Pancreas (tissue), 10 donors: ENCODE results near the gene TENM3. TPM values are rescaled to one million over a fixed set of nuclear protein-coding genes. Genes with fewer than 3 reads are reported as not detected.

Experiments used
- ATAC-seq, 4 donors: fragments of 200-7000 bp; cut with Tn5 transposase; one replicate each; pipeline versions ENCODE4 v1.8.0 to v1.9.1; 2020; ENCODE audit warnings: mild to moderate bottlenecking in 4 of 4, moderate library complexity in 4 of 4
- DNase-seq, 6 donors: peaks; one replicate each; pipeline ENCODE4 v3.0.0-alpha.2; 2020
- FAIRE-seq: peaks from 2 replicates; lab custom pipeline; 2012; peaks lifted over from hg19 to GRCh38; lab: Jason Lieb, UNC
- H3K27ac ChIP-seq, 4 donors: fragments of 200-600 bp; sonication (generic); 1 replicate in 3 of 4; 2 replicates in 1 of 4; pipeline versions ENCODE4 v1.5.0 to v1.8.0; 2020
- H3K27me3 ChIP-seq, 4 donors: fragments of 200-600 bp; one replicate each; pipeline ENCODE4 v1.8.0; 2021
- H3K36me3 ChIP-seq, 3 donors: fragments of 200-600 bp; sonication (generic) in 1 of 3; one replicate each; pipeline versions ENCODE4 v1.5.0 to v1.8.0; 2020 to 2021
- H3K4me1 ChIP-seq, 3 donors: fragments of 200-600 bp; one replicate each; pipeline ENCODE4 v1.8.0; 2021
- H3K4me3 ChIP-seq, 4 donors: fragments of 200-600 bp; sonication (generic) in 2 of 4; one replicate each; pipeline versions ENCODE4 v1.5.0 to v1.8.0; 2020 to 2021
- H3K9me3 ChIP-seq, 4 donors: fragments of 200-600 bp; one replicate each; pipeline ENCODE4 v1.8.0; 2021
- CTCF ChIP-seq, 4 donors: fragments of 200-600 bp; sonication (generic) in 3 of 4; IDR thresholded peaks; one replicate each; pipeline versions ENCODE4 v1.5.0 to v1.8.0; 2021; ENCODE audit warnings: antibody characterized with exemption in 4 of 4
- WGBS, 2 donors: extraction: QIAGEN DNeasy Blood & Tissue Kit; methylation state at CpG; one replicate each; pipeline ENCODE4 v1.1.7; 2013; 5-methylcytosine and 5-hydroxymethylcytosine counted together
- intact Hi-C, 3 donors: fragments of 100-400 bp; cut with DNase I; formaldehyde crosslinking; loops; one replicate each; pipeline versions ENCODE4 v1.11.1 to v1.14.2; 2022
- polyA plus RNA-seq, 2 donors: library from polyadenylated mRNA; stranded (reverse); fragments of 200-250 nt; gene quantifications; one replicate each; pipeline ENCODE4 v1.2.3, GENCODE V29; 2013
- total RNA-seq, 6 donors: library from RNA; stranded (reverse); fragmentation: NEBNext Ultra II Directional in 4 of 6; extraction: Animal tissue kit (Norgen Biotek cat#: 25700) in 4 of 6; gene quantifications; one replicate each; pipeline versions ENCODE4 v1.2.1 to v1.2.4, GENCODE V29; 2021 to 2023
- donor health status: healthy with polysubstance abuse.
- donor health status: DM: no; HTN: no; CAD: no; lungs with moderate emphysema.
- donor health status: DM: no; HTN: no; CAD: no.
- donor health status: control.
- donor health status: control.
- donor health status: Bipolar disorder and iron deficiency.
- donor health status: DM: yes; HTN: yes; CAD: no.
- donor health status: DM: no; HTN: no; CAD: no.
- donor health status: DM: no; HTN: no; CAD: no.
- donor health status: DM: yes; HTN: yes; CAD: no.

Gene TENM3
- total and polyA plus RNA-seq, 8 donors, result 0.99 to 6.1 (median 4.4) TPM

DNA sequence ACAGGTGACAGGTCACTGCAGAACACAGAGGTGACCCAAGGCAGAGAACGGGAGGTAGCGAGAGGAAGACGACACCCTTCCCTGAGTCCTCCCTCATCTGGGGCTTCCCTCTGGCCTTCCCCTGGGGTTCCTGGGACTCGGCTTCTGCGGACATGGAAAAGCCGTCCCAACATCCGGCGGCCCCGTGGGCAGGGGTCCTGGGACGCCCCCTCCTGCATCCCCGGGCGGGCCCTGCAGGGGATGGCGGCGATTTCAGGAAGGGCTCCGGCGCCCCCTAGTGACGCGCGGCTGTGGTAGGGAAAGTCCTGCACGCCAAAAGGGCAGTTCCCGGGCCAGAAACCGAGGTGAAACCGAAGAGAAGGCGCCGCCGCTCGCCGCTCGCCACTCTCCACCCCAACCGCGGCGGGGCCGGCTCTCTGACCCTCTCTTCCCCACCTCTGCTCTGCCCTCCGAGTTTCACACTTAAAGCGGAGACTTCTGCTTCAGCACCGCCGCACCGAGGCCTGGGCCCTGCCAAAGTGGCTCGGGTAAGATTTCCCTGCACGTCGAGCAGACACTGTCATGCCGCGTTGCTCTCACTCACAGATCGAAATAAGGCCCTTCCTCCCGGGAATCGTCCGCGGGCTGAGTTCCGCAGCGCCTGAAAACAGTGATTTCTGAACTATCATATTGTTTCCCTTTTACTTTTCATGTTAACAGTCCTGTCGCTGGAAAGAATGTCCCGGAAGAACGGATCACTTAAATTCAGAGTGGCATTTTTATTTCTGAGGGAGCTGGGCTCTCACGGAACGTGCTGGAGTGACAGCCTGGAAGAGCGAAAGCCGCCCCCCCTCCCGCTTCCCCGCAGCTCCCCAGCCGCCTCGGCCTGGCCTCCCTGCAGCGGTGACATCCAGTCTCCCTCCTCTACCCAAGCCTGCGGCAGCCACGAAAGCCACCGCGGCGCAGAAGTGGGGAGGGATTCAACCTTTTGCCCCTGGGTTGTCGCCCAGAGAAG lies 563.4 kb downstream of the TENM3 start:
- no peak overlapping the region for H3K27ac ChIP-seq
- no peak for FAIRE-seq
- intact Hi-C loops, result loop anchor here in 1 of 3 donors (10.0 kb wide), 1 partner anchor 118 kb away; no protein-coding TSS in a partner anchor

DNA sequence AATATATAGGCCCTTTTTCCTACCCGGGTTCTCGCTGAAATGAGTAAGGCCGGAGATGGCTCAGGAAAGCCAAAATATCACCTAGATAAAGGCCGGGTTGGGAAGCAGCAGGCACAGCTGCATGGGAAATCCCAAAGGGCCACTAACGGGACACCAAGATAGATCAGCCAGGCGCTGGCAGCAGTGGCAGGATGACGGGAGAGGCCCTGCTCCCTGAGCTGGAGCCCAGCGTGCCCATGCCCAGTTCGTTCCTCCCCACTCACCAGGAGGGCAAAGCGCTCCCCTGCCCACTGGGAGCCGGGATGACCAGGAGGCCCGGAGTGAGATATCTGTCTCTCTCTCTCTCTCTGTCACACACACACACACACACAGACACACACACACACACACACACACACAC lies 564.1 kb downstream of the TENM3 start:
- H3K36me3 ChIP-seq, result no peaks in the 10 kb centered on the region
- H3K4me3 ChIP-seq, result no peak overlapping the region
- intact Hi-C loops, result loop anchor here in 1 of 3 donors (10.0 kb wide), 1 partner anchor 117 kb away; no protein-coding TSS in a partner anchor
- no peaks in the 10 kb centered on the region for H3K27me3 ChIP-seq
- ATAC-seq (no peak), DNase-seq (peak in 1 of 6 donors; percentile 62), FAIRE-seq (no peak)
- no peaks in the 10 kb centered on the region for H3K9me3 ChIP-seq
- H3K27ac ChIP-seq, result no peak overlapping the region
- no peaks in the 10 kb centered on the region for H3K4me1 ChIP-seq
- no peak for TF ChIP-seq CTCF (IDR thresholded peaks at IDR 0.05)
- WGBS, 2 donors, result 88 to 92% methylated on average over 11 to 12 of the region's 12 CpGs

More for the DNA sequence above, 563.4 kb downstream of the TENM3 start:
- Histone ChIP-seq H3K4me1 (no peaks in the 10 kb centered on the region), H3K27me3 (no peaks in the 10 kb centered on the region), H3K36me3 (no peaks in the 10 kb centered on the region), H3K9me3 (no peaks in the 10 kb centered on the region), H3K4me3 (peak overlapping the region in 3 of 4 donors; percentile 9 to 33 (median 31))
- WGBS, 2 donors, result 18% methylated on average over 67 to 68 of the region's 68 CpGs
- peak; percentile 54 to 80 (median 77) for TF ChIP-seq CTCF (IDR thresholded peaks at IDR 0.05)
- ATAC-seq (peak; percentile 93 to 97 (median 94)), DNase-seq (peak; percentile 53 to 90 (median 76))

DNA sequence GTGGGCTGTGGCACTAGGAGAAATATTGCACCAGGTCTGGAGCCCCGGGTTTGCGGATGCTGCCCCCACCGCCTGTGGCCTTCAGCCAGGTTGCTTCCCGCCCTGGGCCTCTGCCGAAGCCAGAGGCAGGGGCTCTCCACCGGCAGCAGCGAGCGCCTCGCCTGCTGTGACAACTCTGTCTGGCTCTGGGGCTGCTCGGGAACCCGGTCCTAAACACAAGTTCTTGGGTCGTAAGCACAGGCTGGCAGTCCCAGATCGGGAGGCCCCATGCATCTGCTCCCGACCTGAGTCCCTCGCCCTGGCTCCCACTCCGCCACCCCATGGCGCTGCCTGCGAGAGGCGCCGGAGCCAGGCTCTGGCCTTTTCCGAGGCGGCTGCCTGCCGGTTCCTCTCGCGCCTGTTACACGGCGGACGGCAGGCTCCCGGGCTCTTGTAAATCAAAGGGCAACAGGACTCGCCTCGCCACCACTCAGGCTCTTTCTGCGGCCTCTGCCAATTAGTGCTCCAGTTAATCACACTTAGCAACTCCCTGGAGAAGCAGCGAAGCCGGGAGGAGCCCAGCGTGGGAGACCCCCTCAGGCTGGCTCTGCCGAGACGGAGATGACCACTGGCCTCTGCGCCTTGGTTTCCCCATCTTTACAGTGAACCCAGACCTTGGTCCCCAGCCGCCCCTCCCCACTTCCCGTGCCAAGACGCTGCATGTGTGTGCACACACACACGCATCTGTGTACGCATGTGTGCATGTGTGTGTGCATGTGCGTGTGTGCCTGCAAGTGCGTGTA lies 564.8 kb downstream of the TENM3 start:
- no peak for FAIRE-seq
- intact Hi-C loops, result loop anchor here in 1 of 3 donors (10.0 kb wide), 1 partner anchor 117 kb away; no protein-coding TSS in a partner anchor
- peak in 1 of 6 donors; percentile 67 for DNase-seq
- TF ChIP-seq CTCF (IDR thresholded peaks at IDR 0.05), result no peak
- Histone ChIP-seq H3K36me3 (no peaks in the 10 kb centered on the region), H3K4me3 (no peak overlapping the region), H3K4me1 (no peaks in the 10 kb centered on the region), H3K27me3 (no peaks in the 10 kb centered on the region), H3K9me3 (no peaks in the 10 kb centered on the region), H3K27ac (no peak overlapping the region)
- ATAC-seq, result no peak
- WGBS, 2 donors, result 93 to 97% methylated on average over 45 of the region's 45 CpGs

GRCh38 chr4:182808673-182809416 lies 565.6 kb downstream of the TENM3 start:
- no peak for ATAC-seq
- no peak for FAIRE-seq
- H3K27me3 ChIP-seq, result no peaks in the 10 kb centered on the region
- 77 to 86% methylated on average over 25 of the region's 25 CpGs for WGBS, 2 donors
- DNase-seq, result peak in 1 of 6 donors; percentile 53
- no peak for TF ChIP-seq CTCF (IDR thresholded peaks at IDR 0.05)
- H3K36me3 ChIP-seq, result no peaks in the 10 kb centered on the region
- no peak overlapping the region for H3K4me3 ChIP-seq
- H3K27ac ChIP-seq, result no peak overlapping the region
- intact Hi-C loops, result loop anchor here in 1 of 3 donors (10.0 kb wide), 1 partner anchor 116 kb away; no protein-coding TSS in a partner anchor
- H3K9me3 ChIP-seq, result no peaks in the 10 kb centered on the region
- no peaks in the 10 kb centered on the region for H3K4me1 ChIP-seq
